Amniotic stem cell (primary cell): ENCODE data around the gene PHF12.
"Not testable (repeated sequence)": the region's sequence is repeated elsewhere in the genome, so short reads cannot be mapped to it uniquely, and the experiment has no call there.

Source experiments
- DNase-seq: peaks from one replicate; lab custom pipeline; 2025; lab: John Stamatoyannopoulos, UW

The PHF12 gene

DNA sequence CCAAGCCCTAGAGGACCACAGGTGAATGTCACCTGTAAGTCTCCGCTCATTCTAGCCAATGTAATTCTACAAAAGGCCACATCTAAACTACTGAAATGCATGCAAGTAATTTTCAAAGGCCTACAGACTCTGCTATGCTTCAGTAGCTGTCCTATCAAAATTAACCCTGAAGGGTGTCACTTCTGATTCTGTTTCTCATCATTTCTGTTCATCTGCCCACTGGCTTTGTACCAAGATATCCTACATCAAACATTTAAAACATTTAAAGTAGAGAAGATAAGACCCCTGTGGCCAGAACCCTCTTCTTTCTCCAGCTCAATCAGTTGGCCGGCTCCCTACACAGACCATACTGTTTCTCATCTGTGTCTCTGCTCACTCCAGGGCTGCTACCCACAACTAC, 21.5 kb downstream of the PHF12 start:
- no peak for DNase-seq

DNA sequence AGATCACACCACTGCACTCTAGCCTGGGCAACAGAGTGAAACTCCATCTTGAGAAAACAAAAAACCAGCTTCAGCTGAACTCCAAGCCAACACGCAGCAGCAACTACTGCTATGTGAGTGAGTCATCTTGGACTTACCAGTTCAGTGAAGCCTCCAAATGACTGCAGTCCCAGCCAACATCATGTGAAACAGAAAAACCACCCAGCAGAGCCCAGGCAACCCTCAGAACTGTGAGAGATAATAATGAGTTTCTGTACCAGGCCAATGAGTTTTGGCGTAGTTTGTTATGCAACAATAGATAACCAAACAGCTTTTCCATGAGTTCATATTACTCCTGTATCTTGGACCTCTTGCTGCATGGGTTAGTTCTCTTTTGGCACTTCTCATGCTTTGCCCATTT, 23.3 kb downstream of the PHF12 start:
- no peak for DNase-seq

GRCh38 chr17:28926786-28927185, 24.5 kb downstream of the PHF12 start:
- no peak for DNase-seq

GRCh38 chr17:28926366-28926765, 25.0 kb downstream of the PHF12 start:
- DNase-seq = no peak

GRCh38 chr17:28925912-28926365, 25.4 kb downstream of the PHF12 start:
- no peak for DNase-seq

DNA sequence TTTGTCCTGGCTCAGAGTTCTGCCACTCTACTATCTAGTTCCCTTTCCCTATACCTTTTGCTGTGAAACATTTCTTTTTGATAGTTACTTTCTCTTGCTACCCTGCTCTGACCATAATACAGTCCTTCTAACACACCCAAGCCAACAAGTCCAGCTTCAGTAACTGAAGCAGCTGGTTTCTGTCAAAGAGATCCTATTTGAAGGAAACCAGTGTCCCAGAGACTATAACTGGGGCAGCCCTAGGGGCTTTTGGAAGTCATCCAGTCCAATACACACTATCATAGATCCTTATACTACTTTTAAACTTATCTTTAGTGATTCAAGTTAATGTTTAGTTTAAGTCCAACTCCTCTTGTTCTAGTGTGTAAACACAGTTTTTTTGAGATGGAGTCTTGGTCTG, 31.1 kb downstream of the PHF12 start:
- no peak for DNase-seq

- no peak for DNase-seq
Measured at GRCh38 chr17:28918295-28918694, 33.0 kb downstream of the PHF12 start.

GRCh38 chr17:28917465-28917864, 33.9 kb downstream of the PHF12 start:
- no peak for DNase-seq

- no peak for DNase-seq
Measured at GRCh38 chr17:28917029-28917428, 34.3 kb downstream of the PHF12 start.

GRCh38 chr17:28916302-28916934, 34.9 kb downstream of the PHF12 start:
- no peak for DNase-seq

- DNase-seq = no peak
Measured at GRCh38 chr17:28912938-28913333, 38.4 kb downstream of the PHF12 start.

DNA sequence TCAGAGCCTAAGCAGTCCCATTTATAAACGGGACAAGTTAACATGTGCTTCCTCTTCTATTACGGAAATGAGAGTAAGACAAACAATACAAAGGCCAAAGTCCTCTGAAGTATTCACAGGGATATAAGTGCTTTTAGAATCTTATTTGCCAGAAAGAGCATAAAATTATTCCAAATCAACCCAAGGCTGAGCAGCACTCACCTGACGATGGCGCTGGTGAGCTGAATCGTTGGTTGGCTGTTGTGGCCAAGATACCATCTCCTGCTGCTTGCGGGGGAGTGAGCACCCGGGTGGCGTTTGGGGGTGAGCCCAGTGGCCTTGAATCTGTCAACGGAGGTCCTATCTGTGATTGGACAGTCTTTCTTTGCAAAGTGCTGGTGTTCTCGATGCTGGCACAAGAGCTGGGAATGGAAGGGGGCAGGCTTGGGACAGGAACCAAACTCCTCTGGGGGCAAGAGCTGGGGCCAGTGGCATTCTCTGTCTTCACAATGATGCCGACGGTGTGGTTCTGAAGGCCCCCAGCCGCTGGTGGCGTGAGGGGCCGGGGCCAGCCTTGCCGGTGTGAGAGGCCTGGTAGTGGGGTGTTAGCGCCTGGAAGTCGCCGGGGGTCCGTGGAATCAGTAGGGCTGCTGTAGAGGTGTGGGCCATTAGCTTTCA, 38.9 kb downstream of the PHF12 start:
- DNase-seq = no peak

DNA sequence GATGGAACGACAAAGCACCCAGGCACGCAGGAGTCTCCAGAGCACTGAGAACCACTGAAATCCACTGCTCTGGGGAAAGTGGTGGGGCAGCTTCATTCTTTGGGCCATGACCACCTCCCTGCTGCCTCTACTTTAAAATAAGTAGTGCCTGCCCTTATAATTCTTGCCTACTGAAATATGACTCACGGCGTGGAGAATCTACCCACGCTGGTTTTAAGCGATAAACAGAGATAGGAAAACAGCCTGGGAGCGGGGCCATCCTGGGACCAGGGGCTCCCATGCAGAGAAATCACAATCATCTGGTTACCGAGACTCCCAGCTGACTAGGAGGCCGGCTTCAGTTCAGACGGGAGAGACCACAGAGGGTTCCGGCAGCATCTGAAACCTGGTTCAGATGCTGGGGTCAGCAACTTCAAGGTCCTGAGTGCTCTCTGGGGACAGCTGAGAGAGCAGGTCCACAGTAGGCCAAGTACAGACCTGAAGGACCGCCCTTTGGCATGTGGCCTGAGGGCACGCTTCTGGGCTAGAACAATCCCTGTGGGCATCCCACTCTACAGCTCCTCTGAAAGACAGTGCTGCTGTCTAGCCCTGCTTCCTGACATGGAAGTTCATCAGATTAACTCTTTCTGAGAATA, 39.8 kb downstream of the PHF12 start:
- DNase-seq = no peak

GRCh38 chr17:28910534-28910933, 40.8 kb downstream of the PHF12 start:
- no peak for DNase-seq

GRCh38 chr17:28908640-28909167, 42.6 kb downstream of the PHF12 start:
- DNase-seq = peak; percentile 57

DNA sequence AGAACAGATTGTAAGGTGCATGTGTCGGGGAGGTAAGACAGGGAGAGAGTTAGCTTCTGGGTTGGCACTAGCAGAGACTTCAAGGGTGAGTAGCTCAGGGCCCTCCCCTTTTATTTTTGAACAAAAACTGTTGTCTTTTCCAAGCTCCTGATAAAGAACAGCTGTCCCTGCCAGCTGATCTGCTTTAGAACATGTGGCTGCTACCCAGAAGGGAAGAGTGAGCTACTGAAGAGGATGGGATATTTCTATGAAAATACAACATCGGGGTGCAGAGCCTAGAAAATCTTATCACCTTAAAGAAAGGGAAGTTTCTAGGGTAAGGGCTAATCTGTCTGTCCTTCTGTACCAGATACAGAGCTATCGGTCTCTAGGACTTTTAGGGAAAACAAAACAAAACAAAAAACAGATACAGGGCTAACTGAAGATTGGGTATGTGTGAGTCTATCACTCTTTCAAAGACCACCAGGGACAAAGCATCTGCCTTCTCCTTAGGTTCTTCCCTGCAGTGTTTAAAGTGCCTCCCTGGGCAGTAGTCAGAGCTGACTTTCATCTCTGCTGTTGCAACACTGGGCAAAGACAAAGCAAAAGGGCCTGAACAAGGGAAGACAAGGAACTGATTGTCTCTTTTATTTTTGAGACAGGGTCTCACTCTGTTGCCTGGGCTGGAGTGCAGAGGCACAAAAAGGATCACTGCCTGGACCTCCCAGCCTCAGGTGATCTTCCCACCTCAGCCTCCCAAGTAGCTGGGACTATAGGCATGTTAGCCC, 43.4 kb downstream of the PHF12 start:
- no peak for DNase-seq

GRCh38 chr17:28906706-28907438, 44.4 kb downstream of the PHF12 start:
- DNase-seq = no peak

GRCh38 chr17:28906276-28906675, 45.0 kb downstream of the PHF12 start:
- no peak for DNase-seq

DNA sequence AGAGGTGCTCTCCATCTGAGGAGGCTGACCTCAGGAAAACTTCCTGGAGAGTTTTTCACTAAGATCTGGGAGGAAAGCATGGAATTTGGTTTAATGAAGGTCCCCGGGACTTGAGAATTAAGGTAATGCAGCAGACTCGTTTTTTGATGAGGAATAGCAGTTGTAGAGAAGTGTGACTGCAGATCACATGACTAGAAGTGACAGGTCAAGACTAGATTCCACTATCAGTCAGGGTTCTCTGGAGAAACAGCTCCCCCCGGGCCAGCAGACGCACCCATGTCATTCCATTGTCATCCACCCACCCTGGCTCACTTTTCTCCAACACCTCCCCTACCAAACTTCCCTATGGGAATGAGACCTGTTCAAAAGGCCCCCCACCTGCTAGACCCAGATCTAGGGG, 46.5 kb downstream of the PHF12 start:
- DNase-seq = no peak

GRCh38 chr17:28903546-28903841, 47.8 kb downstream of the PHF12 start:
- DNase-seq = not testable (repeated sequence)

DNA sequence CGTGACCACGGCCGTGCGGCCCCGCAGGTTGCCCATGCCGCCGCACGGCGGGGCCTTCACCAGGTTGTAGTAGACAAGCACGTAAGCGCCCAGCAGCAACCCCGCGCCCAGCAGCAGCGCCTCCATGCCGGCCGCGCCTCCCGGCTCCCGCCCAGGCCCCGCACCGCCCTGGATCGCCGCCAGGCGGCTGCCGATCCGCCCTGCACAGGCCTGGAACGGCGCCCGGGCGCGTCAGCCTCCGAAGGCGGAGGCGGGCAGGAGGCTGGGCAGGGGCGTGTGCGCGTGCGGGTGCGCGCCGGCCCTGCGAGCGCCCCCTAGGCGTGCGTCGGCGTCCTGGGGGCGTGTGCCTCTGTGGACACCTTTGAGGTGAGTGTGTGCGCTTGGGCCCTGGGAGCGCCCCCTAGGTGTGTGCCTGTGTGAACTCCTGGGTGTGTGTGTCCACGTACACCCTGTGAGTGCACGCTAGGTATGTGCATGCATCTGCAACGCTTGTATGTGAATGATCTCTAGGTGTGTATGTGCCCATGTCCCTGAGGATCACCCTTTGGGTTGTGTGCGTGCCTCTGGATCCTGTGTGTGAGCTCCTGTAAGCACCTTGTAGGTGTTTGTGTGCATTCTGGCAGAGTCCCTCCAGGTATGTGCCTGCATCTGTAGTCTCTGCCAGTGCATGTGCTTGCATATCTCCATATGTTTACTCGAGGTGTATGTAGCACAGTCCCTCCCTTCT, 48.3 kb downstream of the PHF12 start, which contains the start of gene DHRS13:
TSS of gene DHRS13 (minus strand) at position 261 of the 727 bp plus-strand sequence. CDS start at position 126, 135 bp downstream.
- peak; percentile 72 for DNase-seq
